Measurements from ENCODE around the gene R3HDM4.
A peak's percentile ranks its signal among the peaks of the same experiment; 100 is the strongest.

Gene R3HDM4

DNA sequence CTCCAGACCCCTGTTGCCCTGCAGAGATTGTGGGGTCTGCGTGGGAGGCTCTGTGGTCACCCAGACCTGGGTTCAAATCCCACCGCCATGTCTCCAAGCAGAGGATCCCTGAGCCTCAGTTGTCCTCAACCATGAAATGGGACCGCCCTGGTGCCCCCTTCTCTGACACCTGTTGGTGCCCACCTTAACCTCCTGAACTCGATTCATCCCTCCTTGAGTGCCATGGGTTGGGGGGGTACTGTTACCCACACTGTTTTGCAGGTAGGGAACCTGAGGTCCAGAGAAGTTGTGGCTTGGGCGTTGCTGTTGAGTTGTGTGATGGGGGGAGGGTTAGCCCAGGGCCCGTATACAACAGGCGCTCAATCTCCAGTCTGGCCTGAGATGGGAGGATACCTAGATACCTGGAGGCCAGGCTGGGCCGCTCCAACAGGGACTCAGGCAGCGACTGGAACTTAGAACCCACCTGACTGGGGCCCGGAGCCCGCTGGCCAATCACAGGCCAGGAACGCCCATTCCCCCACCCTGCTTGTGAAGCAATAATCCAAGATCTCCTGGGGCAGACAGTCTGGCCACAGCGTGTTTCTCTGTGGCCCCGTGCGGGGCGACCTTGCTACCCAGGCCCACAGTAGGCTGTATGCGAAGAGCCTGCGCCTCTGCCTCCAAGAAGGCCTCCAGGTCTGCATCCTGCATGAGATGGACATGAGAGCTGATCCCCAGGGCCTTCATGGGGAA, 15.6 kb upstream of the R3HDM4 start:
- no peak overlapping the region for H3K27ac ChIP-seq
- no peaks in the 10 kb centered on the region for H3K36me3 ChIP-seq
- H3K27me3 ChIP-seq, result peaks cover 0 to 7% of the 10 kb centered on the region in 2 donors
- H3K4me3 ChIP-seq, result no peak overlapping the region
- H3K4me1 ChIP-seq, result peaks cover 0 to 41% (median 29%) of the 10 kb centered on the region in 4 donors
- H3K9me3 ChIP-seq, result no peaks in the 10 kb centered on the region
- intact Hi-C loops (cut with DNase I; ENCODE audit: low total_unique reads), result loop anchor here (10.0 kb wide), 1 partner anchor 176 kb away; the partner anchor contains the start of gene GPX4
- TF ChIP-seq, protein P1, sequence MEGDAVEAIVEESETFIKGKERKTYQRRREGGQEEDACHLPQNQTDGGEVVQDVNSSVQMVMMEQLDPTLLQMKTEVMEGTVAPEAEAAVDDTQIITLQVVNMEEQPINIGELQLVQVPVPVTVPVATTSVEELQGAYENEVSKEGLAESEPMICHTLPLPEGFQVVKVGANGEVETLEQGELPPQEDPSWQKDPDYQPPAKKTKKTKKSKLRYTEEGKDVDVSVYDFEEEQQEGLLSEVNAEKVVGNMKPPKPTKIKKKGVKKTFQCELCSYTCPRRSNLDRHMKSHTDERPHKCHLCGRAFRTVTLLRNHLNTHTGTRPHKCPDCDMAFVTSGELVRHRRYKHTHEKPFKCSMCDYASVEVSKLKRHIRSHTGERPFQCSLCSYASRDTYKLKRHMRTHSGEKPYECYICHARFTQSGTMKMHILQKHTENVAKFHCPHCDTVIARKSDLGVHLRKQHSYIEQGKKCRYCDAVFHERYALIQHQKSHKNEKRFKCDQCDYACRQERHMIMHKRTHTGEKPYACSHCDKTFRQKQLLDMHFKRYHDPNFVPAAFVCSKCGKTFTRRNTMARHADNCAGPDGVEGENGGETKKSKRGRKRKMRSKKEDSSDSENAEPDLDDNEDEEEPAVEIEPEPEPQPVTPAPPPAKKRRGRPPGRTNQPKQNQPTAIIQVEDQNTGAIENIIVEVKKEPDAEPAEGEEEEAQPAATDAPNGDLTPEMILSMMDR (IDR thresholded peaks at IDR 0.05), result no peak
- no peak for DNase-seq

- Histone ChIP-seq H3K4me1 (peaks cover 0 to 37% (median 22%) of the 10 kb centered on the region in 4 donors), H3K36me3 (no peaks in the 10 kb centered on the region), H3K27me3 (peaks cover 0 to 7% of the 10 kb centered on the region in 2 donors), H3K4me3 (peak overlapping the region; percentile 80 to 87), H3K27ac (peak overlapping the region; percentile 61 to 74), H3K9me3 (no peaks in the 10 kb centered on the region)
- TF ChIP-seq, protein P1 (IDR thresholded peaks at IDR 0.05), result no peak
- no peak for DNase-seq
- intact Hi-C loops (cut with DNase I; ENCODE audit: low total_unique reads), result loop anchor here (10.0 kb wide), 1 partner anchor 177 kb away; the partner anchor contains the start of gene GPX4
These were observed 14.9 kb upstream of the R3HDM4 start for GRCh38 chr19:927780-928401.

DNA sequence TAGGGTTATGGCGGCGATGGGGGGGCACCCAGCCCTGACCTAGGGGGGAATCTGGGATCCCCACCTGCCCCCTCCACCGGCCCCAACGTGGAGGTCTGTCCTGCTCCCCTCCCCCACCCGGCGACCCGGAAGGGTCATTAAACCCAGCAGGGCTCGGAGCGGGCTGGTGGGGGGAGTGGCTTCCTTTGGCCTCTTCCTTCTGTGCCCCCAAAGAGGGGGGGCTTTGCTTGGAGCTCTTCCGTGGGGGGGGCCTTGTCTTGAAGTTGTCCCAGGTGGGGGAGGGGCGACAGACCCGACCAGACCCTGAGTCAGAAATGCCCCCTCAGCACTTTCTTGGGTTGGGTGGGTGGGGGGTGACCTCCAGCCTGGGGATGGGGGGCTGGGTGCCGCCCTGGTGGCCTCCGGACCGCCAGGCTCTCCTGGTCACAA, 14.3 kb upstream of the R3HDM4 start:
- peak overlapping the region; percentile 80 to 87 for H3K4me3 ChIP-seq
- peak overlapping the region; percentile 61 to 74 for H3K27ac ChIP-seq
- H3K4me1 ChIP-seq, result peaks cover 0 to 32% (median 21%) of the 10 kb centered on the region in 4 donors
- no peaks in the 10 kb centered on the region for H3K9me3 ChIP-seq
- TF ChIP-seq, protein P1 (IDR thresholded peaks at IDR 0.05), result no peak
- DNase-seq, result no peak
- H3K36me3 ChIP-seq, result no peaks in the 10 kb centered on the region
- intact Hi-C loops (cut with DNase I; ENCODE audit: low total_unique reads), result loop anchor here (10.0 kb wide), 1 partner anchor 177 kb away; the partner anchor contains the start of gene GPX4
- H3K27me3 ChIP-seq, result peaks cover 0 to 7% of the 10 kb centered on the region in 2 donors

- peak overlapping the region; percentile 80 to 87 for H3K4me3 ChIP-seq
- TF ChIP-seq, protein P1 (IDR thresholded peaks at IDR 0.05), result no peak
- intact Hi-C loops (cut with DNase I; ENCODE audit: low total_unique reads), result loop anchor here (10.0 kb wide), 1 partner anchor 178 kb away; the partner anchor contains the start of gene GPX4
- peaks cover 0 to 34% (median 21%) of the 10 kb centered on the region in 4 donors for H3K4me1 ChIP-seq
- DNase-seq, result peak; percentile 87 to 89
- H3K27me3 ChIP-seq, result peaks cover 0 to 7% of the 10 kb centered on the region in 2 donors
- H3K27ac ChIP-seq, result peak overlapping the region; percentile 61 to 74
- H3K36me3 ChIP-seq, result no peaks in the 10 kb centered on the region
- H3K9me3 ChIP-seq, result no peaks in the 10 kb centered on the region
These were observed 13.8 kb upstream of the R3HDM4 start for GRCh38 chr19:926589-927350.

DNA sequence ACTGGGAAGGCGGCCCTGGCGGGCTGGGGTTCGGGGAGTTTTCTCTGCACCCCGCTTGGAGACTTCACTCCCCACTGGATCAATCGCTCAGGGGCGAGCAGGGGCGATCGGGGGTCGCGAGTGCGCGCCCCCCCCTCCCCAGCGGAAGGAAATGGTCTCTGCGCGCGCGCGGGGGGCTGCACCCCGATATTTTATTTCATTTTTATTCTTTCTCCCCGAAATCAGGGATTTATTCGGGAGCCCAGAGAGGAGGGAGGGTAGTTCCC, 13.2 kb upstream of the R3HDM4 start:
- Histone ChIP-seq H3K36me3 (no peaks in the 10 kb centered on the region), H3K27me3 (peaks cover 0 to 9% of the 10 kb centered on the region in 2 donors), H3K9me3 (no peaks in the 10 kb centered on the region), H3K4me3 (peak overlapping the region; percentile 80 to 87), H3K4me1 (peaks cover 0 to 36% (median 22%) of the 10 kb centered on the region in 4 donors), H3K27ac (peak overlapping the region; percentile 61 to 74)
- intact Hi-C loops (cut with DNase I; ENCODE audit: low total_unique reads), result loop anchor here (10.0 kb wide), 1 partner anchor 179 kb away; the partner anchor contains the start of gene GPX4
- TF ChIP-seq, protein P1 (IDR thresholded peaks at IDR 0.05), result no peak
- no peak for DNase-seq

Data from tibial artery (tissue), 4 donors.